Psoas muscle (tissue), 8 donors: Measurements from ENCODE around the gene TBC1D22A. TPM values are rescaled to one million over a fixed set of nuclear protein-coding genes. Genes with fewer than 3 reads are reported as not detected.

Source experiments
- ATAC-seq, 4 donors: fragments of 200-7000 bp; cut with Tn5 transposase; one replicate each; pipeline ENCODE4 v1.9.1; 2020; ENCODE audit warnings: moderate library complexity in 3 of 4, mild to moderate bottlenecking in 2 of 4
- DNase-seq, 2 donors: peaks; one replicate each; pipeline ENCODE4 v3.0.0-alpha.2; 2020
- H3K27ac ChIP-seq: fragments of 200-600 bp; one replicate; pipeline ENCODE4 v1.8.0; 2022
- H3K27me3 ChIP-seq, 3 donors: fragments of 200-600 bp in 1 of 3; one replicate each; pipeline versions ENCODE4 v1.6.1 to v1.8.0; 2013 to 2022; ENCODE audit warnings: low read length in 2 of 3, mild to moderate bottlenecking in 2 of 3, moderate library complexity in 1 of 3; ENCODE audit not compliant: insufficient read depth in 3 of 3
- H3K36me3 ChIP-seq, 2 donors: fragments of 200-600 bp in 1 of 2; one replicate each; pipeline versions ENCODE4 v1.6.1 to v1.8.0; 2013 to 2022; ENCODE audit warnings: low read depth in 1 of 2, mild to moderate bottlenecking in 1 of 2, moderate library complexity in 1 of 2; ENCODE audit not compliant: insufficient read depth in 1 of 2
- H3K4me1 ChIP-seq: fragments of 200-600 bp; one replicate; pipeline ENCODE4 v1.8.0; 2022
- H3K4me3 ChIP-seq: fragments of 200-600 bp; one replicate; pipeline ENCODE4 v1.8.0; 2022; ENCODE audit warnings: mild to moderate bottlenecking
- H3K9me3 ChIP-seq: fragments of 200-600 bp; one replicate; pipeline ENCODE4 v1.8.0; 2022
- CTCF ChIP-seq: fragments of 200-600 bp; IDR thresholded peaks from one replicate; pipeline ENCODE4 v1.8.0; 2022; ENCODE audit warnings: antibody characterized with exemption
- WGBS, 3 donors: extraction: QIAGEN DNeasy Blood & Tissue Kit; methylation state at CpG; one replicate each; pipeline versions ENCODE4 v1.1.6 to v1.1.7; 2013; 5-methylcytosine and 5-hydroxymethylcytosine counted together
- intact Hi-C, 2 donors: fragments of 100-400 bp; cut with DNase I; formaldehyde crosslinking; loops; one replicate each; pipeline versions ENCODE4 v1.11.0 to v1.14.2; 2022
- polyA plus RNA-seq, 3 donors: library from polyadenylated mRNA; stranded (reverse); fragments of 200-250 nt; gene quantifications; one replicate each; pipeline ENCODE4 v1.2.3, GENCODE V29; 2013
- total RNA-seq, 4 donors: library from RNA; stranded (reverse); fragmentation: NEBNext Ultra II Directional in 2 of 4; extraction: Animal tissue kit (Norgen Biotek cat#: 25700) in 2 of 4; gene quantifications; one replicate each; pipeline versions ENCODE4 v1.2.1 to v1.2.4, GENCODE V29; 2021 to 2023
- donor health status: healthy with polysubstance abuse.
- donor health status: DM: no; HTN: no; CAD: no; lungs with moderate emphysema.
- donor health status: Bipolar disorder and iron deficiency.
- donor health status: healthy.
- donor health status: DM: yes; HTN: yes; CAD: no.
- donor health status: DM: no; HTN: no; CAD: no.
- donor health status: DM: no; HTN: no; CAD: no.
- donor health status: DM: yes; HTN: yes; CAD: no.

The TBC1D22A gene
- total and polyA plus RNA-seq, 7 donors, result 11.7 to 25.0 (median 18.9) TPM

GRCh38 chr22:46754110-46754799 lies 8.2 kb upstream of the TBC1D22A start:
- H3K4me3 ChIP-seq, result peak overlapping the region; percentile 46
- no peaks in the 10 kb centered on the region for H3K27me3 ChIP-seq
- ATAC-seq, result peak; percentile 87 to 92 (median 89)
- no peaks in the 10 kb centered on the region for H3K36me3 ChIP-seq
- H3K4me1 ChIP-seq, result peaks cover 38% of the 10 kb centered on the region
- WGBS, 3 donors, result 4 to 9% (median 5%) methylated on average over 14 of the region's 14 CpGs
- peak overlapping the region; percentile 99 for H3K27ac ChIP-seq
- TF ChIP-seq CTCF, result no peak
- no peaks in the 10 kb centered on the region for H3K9me3 ChIP-seq
- DNase-seq, result peak; percentile 97 to 98
- intact Hi-C loops, result no loop called here

- no peak for DNase-seq
- TF ChIP-seq CTCF, result no peak
- WGBS, 3 donors, result 66 to 78% (median 71%) methylated on average over 6 of the region's 6 CpGs
- ATAC-seq, result no peak
- Histone ChIP-seq H3K9me3 (no peaks in the 10 kb centered on the region), H3K4me3 (no peak overlapping the region), H3K27ac (peak overlapping the region; percentile 99), H3K27me3 (no peaks in the 10 kb centered on the region), H3K36me3 (no peaks in the 10 kb centered on the region), H3K4me1 (peaks cover 38% of the 10 kb centered on the region)
- intact Hi-C loops, result no loop called here
Measured at GRCh38 chr22:46754826-46755225, 7.6 kb upstream of the TBC1D22A start.

GRCh38 chr22:46755525-46755924 lies 6.9 kb upstream of the TBC1D22A start:
- H3K36me3 ChIP-seq, result no peaks in the 10 kb centered on the region
- no peak for DNase-seq
- WGBS, 3 donors, result 99 to 100% (median 100%) methylated on average over 2 of the region's 2 CpGs
- peaks cover 38% of the 10 kb centered on the region for H3K4me1 ChIP-seq
- H3K9me3 ChIP-seq, result no peaks in the 10 kb centered on the region
- H3K27me3 ChIP-seq, result no peaks in the 10 kb centered on the region
- no peak for TF ChIP-seq CTCF
- H3K4me3 ChIP-seq, result no peak overlapping the region
- H3K27ac ChIP-seq, result peak overlapping the region; percentile 99
- ATAC-seq, result no peak
- intact Hi-C loops, result no loop called here

GRCh38 chr22:46756097-46756496 lies 6.4 kb upstream of the TBC1D22A start:
- peaks cover 32% of the 10 kb centered on the region for H3K4me1 ChIP-seq
- no peak overlapping the region for H3K4me3 ChIP-seq
- no peak overlapping the region for H3K27ac ChIP-seq
- TF ChIP-seq CTCF, result no peak
- peaks cover 0 to 4% of the 10 kb centered on the region in 2 donors for H3K36me3 ChIP-seq
- 89 to 94% (median 93%) methylated on average over 1 of the region's 1 CpG for WGBS, 3 donors
- ATAC-seq (no peak), DNase-seq (no peak)
- intact Hi-C loops, result no loop called here
- H3K27me3 ChIP-seq, result no peaks in the 10 kb centered on the region
- no peaks in the 10 kb centered on the region for H3K9me3 ChIP-seq

- DNase-seq (no peak), ATAC-seq (no peak)
- H3K27ac ChIP-seq, result no peak overlapping the region
- peaks cover 27% of the 10 kb centered on the region for H3K4me1 ChIP-seq
- WGBS, 3 donors, result 84 to 95% (median 93%) methylated on average over 2 of the region's 2 CpGs
- intact Hi-C loops, result no loop called here
- H3K9me3 ChIP-seq, result no peaks in the 10 kb centered on the region
- H3K36me3 ChIP-seq, result peaks cover 0 to 5% of the 10 kb centered on the region in 2 donors
- no peak overlapping the region for H3K4me3 ChIP-seq
- TF ChIP-seq CTCF, result no peak
- no peaks in the 10 kb centered on the region for H3K27me3 ChIP-seq
Measured at GRCh38 chr22:46757104-46757503, 5.3 kb upstream of the TBC1D22A start.
